ENCODE results near the gene OSBPL3.

GRCh38 chr7:24951441-24951980, 28.5 kb downstream of the OSBPL3 start:
- no peak for TF ChIP-seq CTCF (IDR thresholded peaks at IDR 0.05 in 4 of 5, conservative IDR thresholded peaks at IDR 0.05 in 1 of 5)
- TF ChIP-seq POLR2A (IDR thresholded peaks at IDR 0.05), result no peak

Data from gastrocnemius medialis (tissue), 4 donors.